ENCODE results near the gene BCL10.
"Not testable (repeated sequence)": the region's sequence is repeated elsewhere in the genome, so short reads cannot be mapped to it uniquely, and the experiment has no call there.

BCL10 gene

DNA sequence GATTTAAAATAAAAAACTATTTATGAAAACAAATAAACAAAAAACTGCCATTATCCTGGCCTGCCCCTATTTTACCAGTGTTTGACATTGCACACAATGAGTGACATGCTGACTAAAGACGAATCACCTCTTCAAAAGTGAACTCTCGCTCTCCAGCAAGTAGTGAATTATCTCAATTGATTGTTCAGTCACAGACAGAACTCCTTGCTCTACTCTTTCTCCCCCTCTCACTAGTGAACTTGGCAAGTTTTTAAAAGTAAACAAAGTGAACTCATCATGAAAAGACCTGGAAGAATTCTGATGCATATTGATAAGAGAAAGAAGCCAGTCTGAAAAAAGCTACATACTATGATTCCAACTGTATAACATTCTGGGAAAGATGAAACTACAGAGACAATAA is 12.3 kb downstream of the BCL10 start:
- DNase-seq (ENCODE audit: low read depth) = no peak

DNA sequence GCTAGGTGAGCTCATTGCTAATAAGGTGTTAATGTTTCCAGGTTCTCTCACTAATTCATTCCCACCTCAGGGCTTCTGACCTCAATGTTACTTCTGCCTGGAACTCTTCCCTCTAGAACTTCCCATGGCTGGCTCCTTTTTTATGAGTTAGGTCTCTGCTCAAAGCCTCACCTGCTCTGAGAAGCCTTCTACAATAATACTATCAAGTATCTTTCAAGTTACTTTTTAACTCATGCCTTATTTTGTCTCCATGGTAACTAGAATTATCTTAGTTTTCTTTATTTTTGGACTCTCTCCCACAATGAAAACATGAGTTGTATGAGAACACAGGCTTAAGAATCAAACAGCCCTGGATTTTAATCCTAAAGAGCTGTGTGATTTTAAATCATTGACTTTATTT is 13.4 kb downstream of the BCL10 start:
- DNase-seq (ENCODE audit: low read depth) = no peak

DNA sequence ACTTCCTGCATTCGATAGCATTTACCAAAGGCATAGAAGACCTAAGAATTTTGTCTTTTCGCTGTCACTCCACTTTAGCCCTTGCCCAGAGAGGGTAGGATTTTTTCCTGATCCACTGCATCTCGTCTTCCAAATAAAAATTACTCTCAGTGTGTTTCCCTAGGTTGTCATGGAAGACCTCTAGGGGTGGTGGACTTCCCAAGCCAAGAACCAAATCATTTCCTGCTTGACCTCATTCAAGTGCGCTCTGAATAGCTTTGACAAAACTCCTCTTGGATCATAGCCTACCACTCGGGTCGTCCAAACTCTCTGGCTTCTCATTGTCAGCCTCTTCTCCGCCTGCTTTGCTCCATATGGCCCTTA is 16.5 kb downstream of the BCL10 start:
- DNase-seq (ENCODE audit: low read depth) = no peak

DNA sequence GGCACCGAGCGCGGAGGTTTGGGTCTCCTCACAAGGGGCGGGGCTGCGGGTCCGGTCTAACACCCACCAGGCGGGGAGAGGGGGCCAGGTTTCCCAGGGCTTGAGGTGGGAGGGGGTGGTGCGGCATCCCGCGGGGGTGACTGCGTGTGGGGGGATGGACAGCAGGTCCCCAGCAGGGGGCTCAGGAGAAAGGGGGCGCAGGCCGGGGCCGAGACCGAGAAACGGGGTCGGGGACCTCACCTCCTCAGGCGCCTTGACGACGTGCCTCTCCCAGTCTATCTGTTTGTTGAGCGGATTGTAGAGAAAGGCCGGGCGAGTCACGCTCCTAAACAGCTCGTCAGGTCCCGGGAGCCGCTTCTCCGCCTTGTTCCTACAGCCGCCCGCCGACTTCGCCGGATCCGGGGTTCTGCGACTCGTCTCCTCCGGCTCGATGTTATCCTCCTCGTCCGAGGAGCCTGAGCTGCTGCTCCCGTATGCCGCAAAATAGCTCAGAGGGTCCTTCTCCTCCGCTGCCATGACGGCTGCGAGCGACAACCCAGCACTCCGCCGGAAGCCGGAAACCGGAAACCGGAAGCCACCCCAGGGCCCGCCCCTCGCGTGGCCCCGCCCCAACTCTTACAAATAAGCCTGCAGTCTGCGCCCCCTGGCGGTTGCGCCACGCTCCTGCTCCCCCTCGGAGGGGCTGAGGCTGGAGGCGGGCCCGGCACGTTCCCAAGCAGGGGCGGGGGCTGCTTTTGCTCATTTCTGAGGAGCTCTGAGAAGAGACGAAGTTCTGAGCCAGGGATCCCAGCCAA is 17.1 kb downstream of the BCL10 start, which contains the start of gene C1orf52:
TSS of gene C1orf52 (minus strand) at position 545 of the 794 bp plus-strand sequence. CDS start at position 516, 29 bp downstream.
- peak; percentile 94 for DNase-seq (ENCODE audit: low read depth)

DNA sequence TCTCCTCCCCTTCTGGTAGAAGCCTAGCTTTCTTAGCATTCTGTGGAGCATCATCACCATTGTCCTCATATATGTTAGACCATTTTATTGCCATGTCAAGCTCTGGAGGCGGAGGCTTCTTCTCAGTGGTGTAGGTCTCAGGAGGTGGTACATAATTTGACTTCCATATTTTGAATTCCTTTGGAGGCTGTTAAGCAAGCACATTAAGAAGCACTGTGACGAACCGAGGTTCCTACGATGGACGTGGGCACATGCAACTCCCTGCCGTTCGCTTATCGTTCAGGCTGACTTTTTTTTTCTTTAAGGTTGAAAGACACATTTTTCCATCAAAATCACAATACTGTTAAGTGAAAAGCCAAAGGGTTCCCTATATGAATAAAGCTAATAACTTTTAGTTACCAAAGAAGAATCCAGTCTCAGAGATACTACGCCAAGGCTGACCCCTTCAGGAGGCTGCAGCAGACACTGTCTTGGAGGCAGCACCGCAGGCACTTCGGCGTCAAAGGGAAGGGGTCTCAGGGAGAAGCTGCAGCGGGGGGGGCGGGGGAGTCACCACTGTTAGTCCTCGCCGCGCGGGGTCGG is 17.8 kb downstream of the BCL10 start:
- no peak for DNase-seq (ENCODE audit: low read depth)

DNA sequence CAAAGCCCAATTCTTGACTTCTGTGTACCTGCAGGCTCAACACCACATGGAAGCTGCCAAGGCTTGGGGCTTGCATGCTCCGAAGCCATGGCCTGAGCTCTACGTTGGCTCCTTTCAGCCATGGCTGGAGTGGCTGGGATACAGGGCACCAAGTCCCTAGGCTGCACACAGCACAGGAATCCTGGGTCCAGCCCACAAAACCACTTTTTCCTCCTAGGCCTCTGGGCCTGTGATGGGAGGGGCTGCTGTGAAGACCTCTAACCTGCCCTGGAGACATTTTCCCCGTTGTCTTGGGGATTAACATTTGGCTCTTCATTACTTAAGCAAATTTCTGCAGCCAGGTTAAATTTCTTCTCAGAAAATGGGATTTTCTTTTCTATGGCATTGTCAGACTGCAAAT is 27.4 kb downstream of the BCL10 start:
- not testable (repeated sequence) for DNase-seq (ENCODE audit: low read depth)

DNA sequence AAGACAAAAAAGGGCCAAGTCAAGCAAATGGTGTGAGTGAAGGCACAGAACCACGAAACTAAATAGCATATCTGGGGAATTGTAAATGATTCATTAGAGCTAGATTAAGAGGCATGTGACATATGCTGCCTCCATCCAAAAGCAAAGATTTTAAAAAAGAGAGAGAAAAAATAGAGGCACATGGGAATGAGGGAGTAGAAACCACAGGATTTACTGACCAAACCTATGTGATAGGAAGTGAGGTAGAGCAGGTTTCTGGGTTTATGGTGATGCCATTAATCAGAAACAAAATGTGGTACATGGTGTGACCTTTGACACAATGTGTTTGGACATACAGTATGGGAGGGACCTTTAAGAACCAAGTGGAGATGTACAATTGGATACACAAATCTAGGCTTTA is 30.5 kb downstream of the BCL10 start:
- no peak for DNase-seq (ENCODE audit: low read depth)

DNA sequence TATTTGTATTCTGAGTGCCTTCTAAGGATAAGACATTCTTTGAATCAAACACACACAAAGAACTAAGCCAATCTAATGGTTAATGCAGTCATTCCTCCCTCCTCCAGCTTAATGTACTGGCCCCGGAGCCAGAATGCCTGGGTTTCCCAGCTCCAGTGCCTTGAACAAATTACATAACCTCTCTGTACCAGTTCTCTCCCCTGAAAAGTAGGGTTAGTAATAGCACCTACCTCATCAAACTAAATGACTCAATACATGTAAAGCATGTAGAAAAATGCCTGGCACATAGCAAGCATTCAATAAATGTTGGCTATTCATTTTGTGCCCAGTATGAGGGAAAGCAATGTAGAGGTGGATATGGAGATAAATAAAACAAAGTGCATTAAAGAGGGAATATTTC is 31.0 kb downstream of the BCL10 start:
- DNase-seq (ENCODE audit: low read depth) = no peak

DNA sequence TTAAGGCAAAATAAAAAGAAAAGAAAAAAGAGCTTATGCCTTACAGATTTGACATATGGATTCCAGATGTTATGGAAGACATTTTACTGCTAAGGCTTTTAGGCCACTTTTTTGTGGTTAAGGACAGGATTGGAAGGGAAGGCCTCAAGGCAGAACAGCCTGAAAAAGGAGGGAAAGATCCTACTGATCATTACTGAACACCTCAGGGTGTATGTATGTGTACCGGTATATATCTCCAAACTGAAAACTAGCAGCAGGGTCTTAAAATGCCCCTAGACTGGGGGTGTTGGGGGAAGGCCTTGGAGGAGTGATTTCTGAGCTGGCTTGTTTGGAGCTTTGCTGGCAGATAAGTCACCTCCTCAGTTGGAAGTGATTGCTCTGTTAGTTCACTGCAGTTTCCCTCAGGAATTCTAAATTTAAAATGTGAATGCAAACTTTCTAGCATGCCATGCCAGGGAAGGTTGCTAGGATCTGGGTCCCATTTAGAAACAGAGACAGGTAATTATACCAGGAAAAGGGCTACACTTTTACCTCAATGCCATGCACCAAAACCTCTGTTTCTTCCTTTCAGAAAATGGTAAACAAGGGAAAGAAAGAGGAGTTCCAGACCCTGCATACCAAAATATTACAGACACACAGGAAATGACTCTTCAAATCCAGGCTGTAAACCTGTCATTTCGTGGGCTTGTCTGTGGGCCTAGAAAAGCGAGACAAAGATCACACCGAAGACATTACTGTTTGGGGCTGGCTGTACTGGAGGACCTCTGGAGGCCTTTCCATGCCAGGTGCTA is 32.0 kb downstream of the BCL10 start:
- DNase-seq (ENCODE audit: low read depth) = no peak

DNA sequence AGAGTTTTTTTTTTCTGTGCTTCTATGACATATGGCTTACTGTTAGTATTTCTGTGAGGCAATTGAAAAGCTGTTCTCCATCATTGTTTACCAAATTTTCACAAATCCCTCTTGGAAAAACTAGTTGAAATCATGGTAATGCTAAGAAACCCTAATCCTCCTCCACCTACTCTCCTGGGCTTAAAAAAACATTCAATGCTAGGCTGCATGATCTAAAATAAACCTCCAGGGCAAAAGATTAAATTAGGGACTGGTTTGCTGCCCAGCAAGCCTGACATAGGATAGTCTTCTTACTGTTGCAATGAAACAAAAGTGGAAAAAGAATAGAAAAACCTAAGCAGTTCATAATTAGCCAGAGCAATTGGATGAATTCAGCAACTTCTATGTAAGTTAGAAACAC is 33.1 kb downstream of the BCL10 start:
- no peak for DNase-seq (ENCODE audit: low read depth)

DNA sequence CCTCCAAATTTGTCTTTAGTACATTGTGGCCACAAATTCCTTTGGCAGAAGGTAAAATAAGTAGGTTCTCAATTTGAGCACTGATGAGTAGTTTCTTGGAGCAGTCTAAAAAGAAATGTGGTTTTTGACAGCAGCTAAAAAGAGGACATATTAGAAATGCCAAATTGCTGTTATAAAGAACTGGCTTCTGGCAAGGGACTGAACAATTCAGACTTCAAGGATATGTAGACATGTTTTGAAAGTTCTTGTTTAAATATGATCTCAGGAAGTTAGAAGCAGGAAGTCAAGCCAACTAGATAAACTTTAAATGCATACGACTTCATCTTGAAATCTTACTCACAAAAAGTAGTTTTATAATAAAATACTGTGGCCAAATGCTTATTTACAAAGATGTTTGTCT is 35.8 kb downstream of the BCL10 start:
- no peak for DNase-seq (ENCODE audit: low read depth)

DNA sequence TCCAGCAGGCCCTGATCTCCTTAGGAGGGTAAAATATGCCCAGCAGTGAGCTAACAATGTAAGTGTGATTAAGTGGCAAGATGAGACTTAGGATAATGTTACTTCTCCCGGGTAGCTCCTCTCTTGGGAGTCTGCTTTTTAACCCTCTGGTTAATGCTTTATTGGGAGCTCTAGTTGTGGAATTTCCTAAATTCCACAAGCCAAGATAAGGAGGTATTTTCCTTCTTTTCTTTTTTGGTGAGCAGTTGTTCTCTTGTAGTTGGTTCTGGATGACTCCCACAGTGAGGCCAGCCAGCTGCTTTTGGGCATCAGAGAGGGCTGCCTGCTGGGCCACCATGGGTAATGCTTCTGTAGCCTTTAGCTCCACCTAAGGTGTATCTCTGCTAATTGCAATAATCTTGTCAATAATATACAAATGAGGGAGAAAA is 36.2 kb downstream of the BCL10 start:
- DNase-seq (ENCODE audit: low read depth) = no peak

DNA sequence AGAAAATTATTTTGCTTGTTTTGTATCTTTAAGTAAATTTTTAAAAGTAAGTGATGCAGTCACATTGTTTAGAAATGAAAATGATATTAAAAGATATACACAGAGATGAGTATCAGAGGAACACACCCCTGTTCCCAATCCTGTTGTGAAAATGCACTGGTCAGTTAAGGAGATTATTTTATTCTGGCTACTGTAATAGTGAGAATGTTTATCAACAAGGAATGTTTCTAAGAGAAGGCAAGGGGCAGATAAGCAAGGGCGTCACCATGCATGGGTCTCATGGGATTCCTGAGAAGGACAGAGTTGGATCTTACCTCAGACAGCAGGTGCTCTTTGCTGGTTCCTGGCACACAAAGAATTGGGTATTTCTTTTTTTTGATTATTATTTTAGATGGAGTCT is 38.8 kb downstream of the BCL10 start:
- DNase-seq (ENCODE audit: low read depth) = no peak

DNA sequence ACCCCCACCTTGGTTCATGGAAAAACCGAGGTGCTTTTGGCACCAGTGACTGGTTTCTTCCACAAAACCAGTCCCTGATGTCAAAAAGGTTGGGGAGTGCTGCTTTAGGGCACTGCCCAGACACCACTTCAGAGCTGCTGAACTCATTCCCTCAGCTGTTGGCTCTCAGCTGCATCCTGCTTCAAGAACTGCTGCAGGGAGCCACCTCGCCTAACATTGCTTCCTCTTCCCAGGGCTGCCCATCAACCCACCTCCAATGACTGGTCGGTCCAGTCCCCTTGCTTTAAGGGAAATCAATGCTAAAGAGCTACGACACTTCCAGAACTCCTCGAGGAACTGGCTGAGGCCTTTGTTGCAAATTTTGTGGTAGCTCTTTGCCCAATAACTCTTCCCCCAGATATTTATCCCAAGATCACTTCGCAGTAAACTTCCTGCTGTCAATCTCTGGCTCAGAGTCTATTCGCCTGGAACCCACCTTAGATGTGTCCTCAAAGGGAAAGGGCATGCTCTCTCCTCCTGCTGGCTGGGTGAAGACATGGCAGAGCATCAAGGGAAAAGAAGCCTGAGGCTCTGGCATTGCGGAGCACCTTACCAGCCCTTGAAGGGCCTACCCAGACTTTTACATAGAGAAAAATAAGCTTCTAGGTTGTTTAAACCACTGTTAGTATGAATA is 46.0 kb downstream of the BCL10 start:
- no peak for DNase-seq (ENCODE audit: low read depth)

DNA sequence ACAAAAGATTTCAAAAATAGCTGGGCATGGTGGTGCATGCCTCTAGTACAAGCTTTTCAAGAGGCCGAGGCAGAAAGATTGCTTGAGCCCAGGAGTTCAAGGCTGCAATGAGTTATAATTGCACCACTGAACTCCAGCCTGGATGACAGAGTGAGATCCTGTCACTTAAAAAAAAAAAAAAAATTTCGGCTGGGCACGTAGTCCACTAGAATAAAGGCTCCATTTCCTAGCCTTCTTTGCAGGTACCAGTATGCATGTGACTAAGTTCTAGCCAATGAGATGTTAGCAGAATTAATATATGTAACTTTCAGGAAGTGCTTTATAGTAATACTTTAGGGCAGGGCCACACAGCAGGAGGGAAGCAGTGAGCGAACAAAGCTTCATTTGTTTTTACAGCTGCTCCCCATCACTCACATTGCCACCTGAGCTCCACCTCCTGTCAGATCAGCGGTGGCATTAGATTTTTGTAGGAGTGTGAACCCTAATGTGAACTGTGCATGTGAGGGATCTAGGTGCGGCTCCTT is 46.8 kb downstream of the BCL10 start:
- DNase-seq (ENCODE audit: low read depth) = no peak

DNA sequence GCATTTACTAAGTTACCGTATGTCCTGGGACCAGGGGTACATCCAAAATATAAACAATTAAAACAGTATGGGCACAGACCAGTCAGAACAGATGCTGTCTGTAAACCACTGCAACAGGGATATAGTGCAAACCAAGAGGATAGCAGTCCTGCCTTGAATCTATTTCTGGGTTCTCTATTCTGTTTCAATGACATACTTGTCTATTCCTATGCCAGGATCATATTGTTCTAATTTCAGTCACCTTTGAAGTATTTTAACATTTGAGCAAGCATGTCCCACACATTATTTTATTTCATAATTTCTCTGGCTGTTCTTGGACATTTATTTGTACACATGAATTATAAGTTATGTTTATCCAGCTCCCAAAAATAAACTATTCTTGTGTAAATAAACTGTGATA is 47.5 kb downstream of the BCL10 start:
- no peak for DNase-seq (ENCODE audit: low read depth)

DNA sequence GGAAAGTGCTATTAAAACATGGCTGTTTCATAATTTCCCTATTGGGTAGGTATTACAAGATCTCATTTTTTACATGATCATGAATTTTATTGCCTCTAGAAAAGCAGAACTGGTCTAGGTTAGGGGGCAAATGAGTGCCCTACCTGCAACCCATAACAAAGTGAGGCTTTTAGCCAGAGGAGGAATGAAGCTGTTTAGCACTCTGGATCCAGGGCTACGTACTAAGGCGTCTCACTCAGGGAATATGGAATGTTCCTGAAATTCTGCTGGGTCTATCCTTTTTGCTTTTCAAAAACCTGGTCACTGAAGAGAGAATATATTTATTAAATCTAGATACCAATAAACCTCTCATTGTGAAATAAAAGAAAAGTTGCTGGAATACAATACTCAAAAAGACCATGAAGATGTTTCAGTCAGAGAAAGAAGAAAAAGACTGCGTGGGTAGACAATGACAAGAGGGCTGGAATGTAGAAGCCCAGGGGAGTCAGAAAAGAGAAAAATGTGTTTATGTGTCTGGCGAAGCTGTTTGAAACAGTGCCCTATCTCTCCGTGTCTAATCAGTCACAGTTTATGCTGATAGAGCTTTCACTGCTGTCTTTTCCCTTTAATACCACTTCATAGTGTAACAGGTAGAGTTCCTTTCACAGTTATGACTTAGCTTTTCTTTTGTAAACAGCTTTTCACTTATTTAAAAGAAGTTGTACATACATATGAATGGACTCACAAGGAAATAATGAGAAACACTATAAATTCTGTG is 50.6 kb downstream of the BCL10 start:
- DNase-seq (ENCODE audit: low read depth) = no peak

DNA sequence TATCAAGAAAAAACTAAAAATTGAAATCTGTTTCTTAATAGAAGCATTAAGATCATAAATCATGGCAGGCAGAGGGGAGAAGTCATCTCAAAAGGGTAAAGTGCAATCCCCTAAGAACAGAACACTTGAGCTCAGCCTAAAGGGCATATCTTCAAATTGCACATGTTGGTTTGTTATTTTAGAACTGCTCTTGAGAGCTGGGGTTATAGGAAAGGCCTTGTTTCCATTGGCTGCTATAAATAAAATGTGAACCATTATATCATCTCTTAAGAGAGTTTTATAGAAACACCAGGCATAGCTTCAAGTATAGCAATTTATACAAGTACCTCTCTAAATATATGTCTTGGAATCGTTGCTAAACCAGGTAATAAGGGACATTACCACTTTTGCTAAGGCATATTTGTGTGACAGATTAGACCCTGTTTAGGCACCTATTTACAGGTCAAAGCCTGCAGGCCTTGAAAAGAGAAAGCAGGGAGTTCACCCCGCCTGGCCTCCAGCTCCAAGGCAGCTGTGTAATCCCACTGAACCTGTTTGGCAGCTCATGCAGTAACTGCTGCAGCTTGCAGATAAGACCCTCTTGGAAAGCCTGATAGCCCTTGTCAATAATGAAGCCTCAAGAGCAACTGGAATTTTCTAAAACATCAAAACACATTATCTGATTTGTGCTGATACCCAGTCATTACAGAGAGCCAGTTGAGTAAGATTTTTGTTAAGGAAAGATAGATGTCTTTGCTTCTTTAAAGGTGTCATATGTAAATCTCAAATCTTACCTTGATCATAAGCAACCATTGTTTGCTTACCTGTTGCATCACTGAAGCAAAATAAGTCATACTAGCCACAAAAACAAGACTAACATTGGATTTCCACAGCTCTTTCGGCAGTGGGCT is 51.5 kb downstream of the BCL10 start:
- no peak for DNase-seq (ENCODE audit: low read depth)

DNA sequence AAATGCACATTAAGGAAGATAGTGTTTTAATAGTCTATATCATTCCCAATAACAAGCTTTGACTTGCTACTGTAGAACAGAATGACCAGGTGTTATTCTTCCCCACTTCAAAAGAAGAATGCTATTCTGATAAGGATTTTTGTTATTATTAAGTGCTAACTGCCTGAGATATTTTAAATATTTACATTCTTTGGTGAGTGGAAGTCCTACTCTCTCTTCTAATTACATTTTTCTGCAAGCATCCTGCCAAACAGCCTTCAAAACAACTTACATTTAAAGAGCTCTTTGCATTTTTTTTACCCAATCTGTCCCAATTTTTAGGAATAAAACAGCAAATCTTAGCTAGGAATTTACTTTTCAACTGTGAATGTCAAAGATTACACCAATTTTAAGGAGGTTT is 52.1 kb downstream of the BCL10 start:
- no peak for DNase-seq (ENCODE audit: low read depth)

DNA sequence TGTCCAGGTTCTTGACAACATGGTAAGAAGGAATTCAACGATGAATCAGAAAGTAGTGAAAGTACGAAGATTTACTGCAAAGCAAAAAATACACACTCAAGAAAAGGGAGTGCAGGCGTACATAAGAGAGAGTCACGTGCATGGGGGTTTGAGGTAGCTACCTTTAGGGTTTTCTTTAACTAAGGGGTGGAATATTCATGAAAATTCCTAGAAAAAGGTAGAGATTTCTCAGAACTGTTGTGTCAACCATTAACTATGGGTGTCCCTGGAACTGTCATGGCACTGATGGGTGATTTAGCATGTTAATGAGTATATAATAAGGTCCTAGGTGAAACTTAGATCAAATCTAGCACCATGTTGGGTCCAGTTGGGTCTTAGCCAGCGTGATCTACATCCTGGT is 53.1 kb downstream of the BCL10 start:
- no peak for DNase-seq (ENCODE audit: low read depth)
